MM.1S (cell line): ENCODE data around the gene FAM24B.
"Not testable (repeated sequence)": the region's sequence is repeated elsewhere in the genome, so short reads cannot be mapped to it uniquely, and the experiment has no call there.

ENCODE experiments used
- CTCF ChIP-seq: fragments of 300-600 bp; sonication (generic); IDR thresholded peaks from 2 replicates; pipeline ENCODE4 v1.5.1; 2016; ENCODE audit warnings: antibody characterized with exemption, low read length, mixed read lengths
- EZH2 ChIP-seq: fragments of 300-600 bp; sonication (generic); optimal IDR thresholded peaks from 2 replicates; pipeline ENCODE3; 2017; ENCODE audit warnings: low read depth, mild to moderate bottlenecking, antibody characterized with exemption, low read length, mixed read lengths

GRCh38 chr10:122871947-122872346, 7.4 kb downstream of the FAM24B start:
- TF ChIP-seq CTCF, EZH2: not testable (repeated sequence)
